Natural killer cell (primary cell): ENCODE measurements around the gene CBFA2T3. TPM values are rescaled to one million over a fixed set of nuclear protein-coding genes. Genes with fewer than 3 reads are reported as not detected.

ENCODE experiments used
- ATAC-seq, 3 donors: fragments of 150-1000 bp in 2 of 3; fragments of 200-7000 bp in 1 of 3; cut with Tn5 transposase; 1 replicate in 1 of 3; 2 replicates in 2 of 3; pipeline ENCODE4 v1.10.0; 2021; ENCODE audit warnings: mild to moderate bottlenecking in 2 of 3, moderate library complexity in 2 of 3
- DNase-seq, 2 donors: peaks; one replicate each; pipeline versions ENCODE4 v3.0.0 to v3.0.0-alpha.2; 2013 to 2021; ENCODE audit warnings: mixed read lengths in 1 of 2
- H3K27ac ChIP-seq: one replicate; pipeline ENCODE4 v1.5.1; 2013; ENCODE audit warnings: mild to moderate bottlenecking, low read length
- H3K27me3 ChIP-seq: one replicate; pipeline ENCODE4 v1.6.1; 2013; ENCODE audit warnings: low read length; ENCODE audit not compliant: control insufficient read depth, insufficient read depth
- H3K36me3 ChIP-seq: one replicate; pipeline ENCODE4 v1.6.1; 2013; ENCODE audit warnings: low read length; ENCODE audit not compliant: control insufficient read depth, insufficient read depth
- H3K4me1 ChIP-seq: one replicate; pipeline ENCODE4 v1.6.1; 2013; ENCODE audit warnings: low read length; ENCODE audit not compliant: control insufficient read depth, insufficient read depth
- H3K4me3 ChIP-seq: one replicate; pipeline ENCODE4 v1.5.1; 2013; ENCODE audit warnings: low read length
- H3K9me3 ChIP-seq: one replicate; pipeline ENCODE4 v1.6.1; 2013; ENCODE audit warnings: low read length; ENCODE audit not compliant: control insufficient read depth, insufficient read depth
- H3K27ac Mint-ChIP-seq, 2 donors: one replicate each; pipeline ENCODE4 v1.8.0; 2022; ENCODE audit warnings: mild to moderate bottlenecking in 2 of 2, mixed read lengths in 2 of 2, moderate library complexity in 1 of 2
- H3K27me3 Mint-ChIP-seq, 2 donors: one replicate each; pipeline ENCODE4 v1.8.0; 2022; ENCODE audit warnings: low read depth in 2 of 2, mixed read lengths in 2 of 2
- H3K36me3 Mint-ChIP-seq: one replicate; pipeline ENCODE4 v1.8.0; 2022; ENCODE audit warnings: mixed read lengths
- H3K4me1 Mint-ChIP-seq, 2 donors: one replicate each; pipeline ENCODE4 v1.8.0; 2022; ENCODE audit warnings: mixed read lengths in 2 of 2
- H3K4me3 Mint-ChIP-seq: one replicate; pipeline ENCODE4 v1.8.0; 2022; ENCODE audit warnings: mild to moderate bottlenecking, moderate library complexity, mixed read lengths
- H3K9me3 Mint-ChIP-seq, 2 donors: one replicate each; pipeline ENCODE4 v1.8.0; 2022; ENCODE audit warnings: mixed read lengths in 2 of 2
- CTCF ChIP-seq: fragments of 200-600 bp; IDR thresholded peaks from one replicate; pipeline ENCODE4 v1.8.0; 2022; ENCODE audit warnings: antibody characterized with exemption
- WGBS: methylation state at CpG from one replicate; pipeline ENCODE4 v1.1.7; 2013; ENCODE audit warnings: missing lambda C conversion rate; ENCODE audit not compliant: insufficient coverage; 5-methylcytosine and 5-hydroxymethylcytosine counted together
- intact Hi-C: fragments of 100-400 bp; cut with micrococcal nuclease; formaldehyde crosslinking; loops from one replicate; pipeline ENCODE4 v1.14.2; 2022
- total RNA-seq, 4 donors: library from RNA; stranded (reverse); fragments of 120-200 nt in 1 of 4; gene quantifications; one replicate each; pipeline versions ENCODE4 v1.2.3 to v1.2.4, GENCODE V29; 2013 to 2022

Gene CBFA2T3
- total RNA-seq, 3 donors from 2014 or later (not counting 1 experiment from before 2014, with no cell fraction given) = 2.5 to 7.8 (median 4.2) TPM

- H3K9me3 ChIP-seq = no peaks in the 10 kb centered on the region
- no peak for TF ChIP-seq CTCF
- Mint-ChIP-seq H3K36me3 (no peaks in the 10 kb centered on the region), H3K27me3 (peaks cover 0 to 2% of the 10 kb centered on the region in 2 donors), H3K4me1 (peaks cover 6 to 12% of the 10 kb centered on the region in 2 donors), H3K27ac (no peak overlapping the region), H3K4me3 (no peak overlapping the region), H3K9me3 (no peaks in the 10 kb centered on the region)
- no peaks in the 10 kb centered on the region for H3K27me3 ChIP-seq
- peaks cover 10% of the 10 kb centered on the region for H3K4me1 ChIP-seq
- WGBS = 90% methylated on average over 17 of the region's 17 CpGs
- ATAC-seq (no peak), DNase-seq (no peak)
- no peak overlapping the region for H3K27ac ChIP-seq
- H3K4me3 ChIP-seq = no peak overlapping the region
- intact Hi-C loops = no loop called here
- H3K36me3 ChIP-seq = no peaks in the 10 kb centered on the region
Observed at GRCh38 chr16:88908307-88908706, 68.7 kb downstream of the CBFA2T3 start.

- H3K4me3 Mint-ChIP-seq = no peak overlapping the region
- no peaks in the 10 kb centered on the region for H3K27me3 ChIP-seq
- no peak overlapping the region for H3K27ac ChIP-seq
- intact Hi-C loops = no loop called here
- H3K36me3 Mint-ChIP-seq = no peaks in the 10 kb centered on the region
- ATAC-seq (no peak), DNase-seq (no peak)
- H3K4me1 Mint-ChIP-seq = peaks cover 6 to 15% of the 10 kb centered on the region in 2 donors
- H3K9me3 ChIP-seq = no peaks in the 10 kb centered on the region
- H3K27me3 Mint-ChIP-seq = peaks cover 0 to 2% of the 10 kb centered on the region in 2 donors
- H3K4me3 ChIP-seq = no peak overlapping the region
- H3K36me3 ChIP-seq = no peaks in the 10 kb centered on the region
- H3K4me1 ChIP-seq = peaks cover 10% of the 10 kb centered on the region
- H3K27ac Mint-ChIP-seq = no peak overlapping the region
- H3K9me3 Mint-ChIP-seq = no peaks in the 10 kb centered on the region
- whole genome bisulfite sequencing = 72% methylated on average over 4 of the region's 4 CpGs
- TF ChIP-seq CTCF = no peak
Observed at GRCh38 chr16:88907768-88908167, 69.2 kb downstream of the CBFA2T3 start.

DNA sequence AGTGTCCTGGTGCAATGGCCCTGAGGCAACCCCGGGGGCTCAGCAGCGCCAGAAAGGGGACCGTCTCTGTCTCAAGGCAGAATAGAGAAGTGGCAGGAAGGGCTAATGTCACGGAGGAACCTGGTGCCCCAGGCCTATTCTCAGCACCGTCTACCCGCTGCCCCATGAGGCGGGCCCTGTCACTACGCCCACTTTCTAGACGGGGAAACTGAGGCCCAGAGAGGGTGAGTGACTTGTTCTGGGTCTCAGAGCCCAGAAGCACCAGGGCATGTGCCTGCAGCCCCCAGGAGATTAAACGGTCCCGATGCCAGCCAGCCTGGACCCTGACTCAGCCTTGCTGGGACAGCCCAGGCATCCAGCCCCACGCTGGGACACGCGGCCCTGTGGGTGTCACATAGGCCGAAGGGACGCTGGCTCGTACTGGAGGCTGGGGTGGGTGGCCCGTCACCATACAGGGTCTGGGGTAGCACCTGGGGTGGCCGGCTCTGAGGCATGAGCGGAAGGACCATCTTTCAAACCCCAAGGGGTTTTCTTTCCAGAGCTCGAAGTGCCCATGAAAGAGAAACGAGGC lies 70.4 kb downstream of the CBFA2T3 start:
- Histone ChIP-seq H3K9me3 (no peaks in the 10 kb centered on the region), H3K27me3 (no peaks in the 10 kb centered on the region), H3K4me3 (no peak overlapping the region), H3K4me1 (peaks cover 10% of the 10 kb centered on the region), H3K36me3 (no peaks in the 10 kb centered on the region), H3K27ac (no peak overlapping the region)
- WGBS = 84% methylated on average over 22 of the region's 22 CpGs
- ATAC-seq (no peak), DNase-seq (no peak)
- intact Hi-C loops = no loop called here
- Mint-ChIP-seq H3K4me3 (no peak overlapping the region), H3K36me3 (no peaks in the 10 kb centered on the region), H3K9me3 (no peaks in the 10 kb centered on the region), H3K4me1 (peaks cover 6 to 16% of the 10 kb centered on the region in 2 donors), H3K27ac (no peak overlapping the region), H3K27me3 (peaks cover 0 to 2% of the 10 kb centered on the region in 2 donors)
- no peak for TF ChIP-seq CTCF

DNA sequence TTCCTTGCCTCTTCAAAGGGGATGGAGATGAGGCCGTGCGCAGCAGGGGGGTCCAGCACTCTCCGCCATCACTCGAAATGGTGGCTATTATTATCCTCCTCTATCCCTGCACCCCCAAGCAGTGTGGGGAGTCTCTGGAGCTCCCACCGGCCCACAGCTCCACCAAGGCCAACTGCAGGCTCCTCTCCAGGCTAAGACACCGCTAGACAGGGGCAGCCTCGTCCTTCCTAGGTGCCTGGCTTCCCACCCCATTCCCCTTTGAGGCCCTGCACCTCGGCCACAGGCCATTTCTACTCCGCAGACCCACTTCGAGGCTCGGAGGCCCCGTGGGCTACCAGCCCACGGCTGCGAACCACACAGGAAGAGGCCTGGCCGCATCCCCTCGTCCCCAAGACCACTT lies 71.0 kb downstream of the CBFA2T3 start:
- no peaks in the 10 kb centered on the region for H3K36me3 ChIP-seq
- intact Hi-C loops = no loop called here
- no peak for TF ChIP-seq CTCF
- no peak overlapping the region for H3K27ac ChIP-seq
- peaks cover 0 to 2% of the 10 kb centered on the region in 2 donors for H3K27me3 Mint-ChIP-seq
- H3K27ac Mint-ChIP-seq = no peak overlapping the region
- WGBS = 59% methylated on average over 16 of the region's 16 CpGs
- H3K4me1 ChIP-seq = peaks cover 10% of the 10 kb centered on the region
- DNase-seq (no peak), ATAC-seq (no peak)
- no peak overlapping the region for H3K4me3 ChIP-seq
- H3K27me3 ChIP-seq = no peaks in the 10 kb centered on the region
- H3K9me3 ChIP-seq = no peaks in the 10 kb centered on the region
- H3K9me3 Mint-ChIP-seq = no peaks in the 10 kb centered on the region
- H3K4me3 Mint-ChIP-seq = no peak overlapping the region
- H3K4me1 Mint-ChIP-seq = peaks cover 6 to 16% of the 10 kb centered on the region in 2 donors
- no peaks in the 10 kb centered on the region for H3K36me3 Mint-ChIP-seq
